ENCODE results near the gene ST7.

Gene ST7

GRCh38 chr7:117278040-117278439, 324.7 kb downstream of the ST7 start:
- no peak for DNase-seq

GRCh38 chr7:117279203-117279602, 325.9 kb downstream of the ST7 start:
- no peak for DNase-seq
